Stimulated activated CD8-positive, alpha-beta memory T cell treated with anti-CD3 and anti-CD28 coated beads, Interleukin-4, amount 100 ng/mL, for 24 hours (primary cell): ENCODE data around the gene FBXO36.
"Not testable (repeated sequence)": the region's sequence is repeated elsewhere in the genome, so short reads cannot be mapped to it uniquely, and the experiment has no call there.

ENCODE experiments used
- DNase-seq: peaks from one replicate; pipeline ENCODE4 v3.0.0-alpha.2; 2020; ENCODE audit warnings: low read depth

The FBXO36 gene

DNA sequence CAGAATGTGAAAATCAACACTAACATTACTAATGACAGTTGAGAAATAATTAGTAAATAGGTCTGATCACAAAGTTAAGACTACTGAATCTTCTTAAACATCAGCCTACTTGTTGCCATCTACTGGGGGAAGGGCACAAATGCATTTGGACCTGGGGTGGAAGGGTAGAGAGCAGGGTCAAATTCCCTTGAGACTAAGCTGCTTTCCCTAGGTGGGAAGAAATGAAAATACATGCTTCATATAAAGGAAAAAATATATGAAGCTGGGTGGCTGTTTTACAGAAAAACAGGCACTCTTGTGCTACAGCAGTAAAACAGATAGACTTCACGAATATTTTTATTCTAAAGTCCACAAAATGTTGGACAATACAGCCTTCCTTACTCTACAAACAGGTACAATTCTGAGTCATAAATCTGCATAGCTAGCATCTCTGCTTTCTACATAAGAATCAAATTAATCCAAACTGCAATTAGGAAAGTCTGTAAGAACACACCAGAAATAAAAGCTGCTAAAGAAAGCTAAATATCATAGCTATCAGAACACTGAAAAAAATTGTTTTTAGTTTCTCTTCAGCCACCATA lies 11.4 kb upstream of the FBXO36 start:
- no peak for DNase-seq

GRCh38 chr2:229914171-229914570 lies 8.1 kb upstream of the FBXO36 start:
- DNase-seq = no peak

GRCh38 chr2:229917793-229918192 lies 4.5 kb upstream of the FBXO36 start:
- DNase-seq = no peak

DNA sequence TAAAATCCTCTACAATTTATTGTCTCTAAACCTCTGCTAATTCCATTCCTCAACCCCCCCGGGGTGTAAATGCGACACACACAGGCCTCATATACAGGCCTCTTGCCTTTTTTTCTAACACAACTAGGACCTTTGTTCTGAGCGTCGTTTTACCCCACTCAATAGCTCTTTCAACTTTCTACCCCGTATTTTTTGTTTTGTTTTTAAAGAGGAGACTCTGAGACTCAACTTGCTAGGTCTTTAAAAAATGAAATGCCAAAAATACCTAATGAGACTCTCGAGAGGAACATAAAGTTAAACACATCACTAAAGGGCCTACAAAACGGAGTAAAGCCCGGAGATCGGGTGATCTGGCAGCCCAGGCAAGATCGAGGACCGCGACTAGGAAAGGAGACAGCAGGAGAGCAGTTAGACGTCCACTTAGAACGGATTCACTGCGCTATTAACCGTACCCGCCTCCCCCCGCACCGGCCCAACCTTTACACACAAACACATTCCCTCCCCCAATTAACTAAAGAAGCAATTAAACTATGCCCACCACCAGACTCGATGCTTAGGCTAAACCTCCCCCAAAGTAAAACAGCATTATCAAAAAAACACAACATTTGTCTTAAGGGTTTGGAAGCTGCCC lies 2.2 kb upstream of the FBXO36 start:
- DNase-seq = no peak

DNA sequence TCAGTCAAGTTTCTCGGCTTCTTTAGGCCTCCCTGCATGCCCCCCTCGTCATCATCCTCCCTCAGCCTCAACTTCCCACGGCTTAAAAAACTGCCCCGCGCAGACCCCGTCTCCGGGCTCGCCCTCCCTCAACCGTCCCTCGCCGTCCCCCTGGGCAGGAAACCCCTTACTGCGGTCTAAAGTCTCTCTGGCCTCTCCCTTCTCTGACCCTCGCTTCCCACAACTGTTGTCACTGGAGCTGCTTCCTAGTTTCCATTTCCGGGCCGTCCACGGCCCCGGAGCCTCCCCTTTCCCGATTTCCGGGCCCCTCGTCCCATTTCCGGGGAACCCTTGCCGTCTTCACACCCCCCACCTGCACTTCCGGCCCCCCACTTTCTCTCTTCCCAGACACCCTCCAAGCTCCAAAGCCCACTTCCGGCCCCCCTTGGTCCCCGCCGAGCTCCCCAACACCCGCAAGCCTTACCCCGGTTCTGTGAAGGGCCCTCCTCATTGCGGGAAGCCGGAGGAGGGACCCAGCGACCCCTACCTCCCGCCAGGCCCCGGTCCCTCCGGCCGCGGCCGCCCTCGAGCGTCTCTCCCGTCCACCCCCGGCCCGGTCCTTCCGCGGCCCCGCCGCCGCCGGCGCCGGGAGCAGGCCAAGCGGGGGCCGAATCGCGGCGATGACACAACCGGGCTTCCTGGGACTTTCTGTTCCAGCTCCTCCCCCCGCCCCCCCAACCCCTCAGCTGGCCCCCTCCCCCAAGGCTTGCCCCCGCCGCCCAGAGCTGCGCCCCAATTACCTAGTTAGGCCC lies 1.0 kb upstream of the FBXO36 start:
- DNase-seq = peak; percentile 60

DNA sequence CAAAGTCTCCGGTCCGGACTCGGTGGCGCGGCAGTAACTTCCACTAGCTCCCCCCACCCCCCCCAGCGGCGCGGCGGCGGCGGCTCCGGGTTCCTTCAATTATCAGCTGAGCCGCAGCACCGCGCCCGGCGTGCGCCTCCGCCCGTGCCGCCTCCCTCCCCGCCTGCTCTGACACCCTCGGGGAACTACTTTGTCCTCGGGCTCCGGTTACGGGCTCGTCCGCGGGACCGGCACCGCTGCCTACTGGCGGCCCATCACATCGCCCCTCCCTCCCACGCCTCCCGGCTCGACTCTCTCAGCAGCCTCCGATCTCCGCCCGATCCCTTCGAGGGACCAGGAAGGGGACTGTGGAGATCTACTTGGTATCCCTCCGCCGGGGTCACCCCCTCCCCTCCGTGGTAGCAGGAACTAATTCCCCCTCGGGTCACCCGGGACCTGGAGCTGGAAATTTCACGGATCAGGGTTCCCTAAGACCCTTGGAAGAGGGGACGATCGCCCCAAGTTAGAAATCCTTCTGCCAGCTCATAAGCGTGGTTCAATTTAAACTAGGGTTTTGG lies 333 bp upstream of the FBXO36 start, which contains the start of gene TRIP12:
Gene TRIP12 (minus strand): TSS at position 118 of the 557 bp plus-strand sequence. CDS start 41,930 bp downstream, outside the sequence.
- peak; percentile 77 for DNase-seq

DNA sequence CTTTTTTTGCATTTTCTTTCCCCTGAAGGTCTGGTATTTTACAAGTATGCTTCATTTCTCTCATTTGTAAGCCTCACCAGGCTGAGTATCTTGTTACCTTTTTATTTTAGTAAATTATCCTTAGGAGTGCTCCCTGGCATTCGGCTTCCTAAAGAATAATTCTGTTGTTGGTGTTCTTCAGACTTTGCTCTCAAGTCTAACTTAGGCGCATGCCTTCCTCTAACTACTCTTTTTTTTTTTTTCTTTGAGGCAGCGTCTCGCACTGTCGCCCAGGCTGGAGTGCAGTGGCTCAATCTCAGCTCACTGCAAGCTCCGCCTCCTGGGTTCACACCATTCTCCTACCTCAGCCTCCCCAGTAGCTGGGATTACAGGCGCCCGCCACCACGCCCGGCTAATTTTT lies 2.2 kb downstream of the FBXO36 start:
- DNase-seq = not testable (repeated sequence)

DNA sequence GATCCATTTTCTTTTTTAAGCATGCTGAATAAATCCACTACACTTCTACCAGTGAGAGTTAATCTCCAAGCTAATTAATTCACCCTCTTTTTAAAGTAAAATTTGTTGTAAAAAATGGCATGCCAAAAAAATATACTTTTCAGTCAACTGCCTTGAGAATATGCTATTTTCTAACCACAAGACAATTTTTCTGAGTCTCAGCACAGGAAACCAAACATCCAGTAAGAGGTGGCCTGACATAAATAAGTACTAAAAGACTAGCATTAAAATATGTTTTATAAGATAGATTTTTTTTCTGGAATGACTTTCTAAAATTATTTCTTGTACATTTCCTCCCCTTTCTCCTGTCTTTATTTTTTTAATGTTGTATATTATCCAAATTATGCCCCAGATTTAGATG lies 2.9 kb downstream of the FBXO36 start:
- no peak for DNase-seq

DNA sequence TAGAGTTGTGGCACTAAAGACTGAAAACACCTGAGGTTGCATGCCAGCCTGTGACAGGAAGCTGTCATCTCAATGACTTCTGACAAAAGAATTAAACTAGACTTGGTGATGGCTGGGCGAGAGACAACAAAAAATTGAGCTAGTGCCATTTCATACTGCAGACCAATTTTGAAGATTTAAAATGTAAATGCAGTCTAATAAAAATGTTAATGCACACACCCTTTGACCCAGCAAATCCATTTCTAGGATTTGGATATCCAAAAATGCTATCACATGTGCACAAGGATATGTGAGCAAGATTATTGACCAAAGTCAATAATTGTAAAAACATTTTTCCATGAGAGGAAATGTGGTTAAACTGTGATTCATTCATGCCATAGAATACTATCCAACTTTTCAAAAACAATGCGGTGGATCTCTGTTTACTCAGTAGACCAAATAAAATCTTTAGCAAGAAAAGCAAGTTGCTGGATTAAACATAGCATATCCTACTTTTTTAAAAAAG lies 5.6 kb downstream of the FBXO36 start:
- no peak for DNase-seq

DNA sequence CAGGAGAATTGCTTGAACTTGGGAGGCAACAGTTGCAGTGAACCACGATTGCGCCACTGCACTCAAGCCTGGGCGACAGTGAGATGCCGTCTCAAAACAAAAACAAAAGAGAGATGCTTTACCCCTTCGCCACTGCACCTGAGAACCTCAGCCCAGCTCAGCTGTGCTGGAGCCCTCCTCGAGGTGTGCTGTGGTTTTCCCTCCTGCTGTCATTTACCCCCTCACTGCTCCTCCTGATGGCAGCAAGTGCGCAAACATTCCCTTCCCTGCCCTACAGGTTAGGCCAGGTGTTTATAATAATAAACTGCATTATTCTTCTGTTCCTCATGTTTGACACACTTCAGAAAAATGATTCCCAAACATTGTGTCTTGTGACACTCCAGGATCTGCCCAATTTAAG lies 8.4 kb downstream of the FBXO36 start:
- DNase-seq = no peak

DNA sequence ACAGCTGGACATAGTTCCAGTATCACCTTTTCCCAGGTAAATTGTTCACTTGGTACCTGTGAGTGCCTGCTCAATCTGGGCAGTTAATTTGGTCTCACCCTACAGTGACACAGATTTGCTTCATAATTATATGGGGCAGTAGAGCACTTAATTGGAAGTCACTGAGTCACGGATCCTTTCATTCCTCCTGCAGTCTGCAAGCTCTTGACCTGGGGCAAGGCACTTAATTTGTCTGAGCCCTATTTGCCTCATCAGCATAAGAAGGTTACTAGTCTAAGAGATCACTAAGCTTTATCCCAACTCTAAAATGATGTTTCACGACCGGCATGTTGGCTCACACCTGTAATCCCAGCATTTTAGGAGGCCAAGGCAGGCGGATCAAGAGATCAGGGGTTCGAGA lies 8.9 kb downstream of the FBXO36 start:
- DNase-seq = no peak

- no peak for DNase-seq
These were observed 15.2 kb downstream of the FBXO36 start for GRCh38 chr2:229937537-229937936.

DNA sequence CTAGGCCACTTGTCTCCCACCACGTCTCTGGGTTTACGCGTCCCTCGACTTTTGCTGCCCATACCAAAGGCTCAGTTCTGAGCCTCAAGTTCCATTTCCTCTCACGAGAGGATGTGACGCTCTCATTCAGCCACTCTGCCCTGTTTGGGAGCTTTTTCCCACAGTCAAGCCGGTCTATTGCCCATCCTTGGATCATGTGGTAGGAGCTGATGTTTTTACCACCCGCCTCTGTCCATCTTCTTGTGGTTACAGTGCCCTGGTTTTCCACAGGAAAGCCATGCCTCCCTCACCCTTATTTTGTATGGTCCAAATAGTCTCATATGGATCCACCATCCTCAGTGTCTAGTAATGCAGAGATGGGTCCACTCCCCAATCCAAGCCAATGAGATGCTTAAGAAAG lies 20.4 kb downstream of the FBXO36 start:
- DNase-seq = no peak

GRCh38 chr2:229943171-229943570 lies 20.9 kb downstream of the FBXO36 start:
- no peak for DNase-seq

DNA sequence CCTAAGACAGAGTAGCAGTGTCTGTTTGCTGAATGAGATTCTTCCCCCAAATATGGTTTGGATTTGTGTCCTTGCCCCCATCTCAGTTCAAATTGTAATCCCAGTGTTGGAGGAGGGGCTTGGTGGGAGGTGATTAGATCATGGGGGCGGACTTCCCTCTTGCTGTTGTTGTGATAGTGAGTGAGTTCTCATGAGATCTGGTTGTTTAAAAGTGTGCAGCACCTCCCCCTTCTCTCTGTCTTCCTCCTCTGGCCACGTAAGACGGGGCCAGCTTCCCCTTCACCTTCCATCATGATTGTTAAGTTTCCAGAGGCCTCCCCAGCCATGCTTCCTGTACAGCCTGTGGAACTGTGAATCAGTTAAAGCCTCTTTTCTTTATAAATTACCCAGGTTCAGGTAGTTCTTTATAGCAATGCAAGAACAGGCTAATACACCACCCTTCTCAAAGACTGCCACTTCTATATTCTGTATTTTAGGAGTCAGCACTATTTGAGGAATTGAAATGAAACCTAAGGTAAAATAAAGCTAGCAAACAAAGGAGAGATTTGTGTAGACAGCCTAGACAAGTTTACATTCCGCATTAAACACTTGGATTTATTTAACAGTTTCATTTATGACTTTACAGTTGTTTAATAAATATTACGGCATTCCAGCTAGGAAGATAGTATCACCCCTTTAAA lies 21.6 kb downstream of the FBXO36 start:
- DNase-seq = no peak

DNA sequence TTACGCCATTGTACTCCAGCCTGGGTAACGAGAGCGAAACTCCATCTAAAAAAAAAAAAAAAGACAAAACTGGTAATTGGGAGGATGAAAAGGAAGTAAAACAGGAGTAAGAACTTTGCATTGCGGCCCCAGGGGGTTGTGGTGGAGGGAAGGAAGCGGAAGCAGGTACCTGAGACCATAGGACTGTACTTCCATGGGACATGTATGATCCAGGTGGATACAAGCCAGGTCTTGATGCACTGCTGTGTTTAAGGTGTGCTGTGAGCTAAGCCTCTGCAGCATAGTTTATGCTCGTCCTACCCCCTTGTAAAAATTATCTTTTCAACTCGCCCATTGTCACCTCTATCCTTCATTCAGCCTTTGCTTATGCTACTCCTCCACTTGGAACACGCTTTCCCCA lies 23.7 kb downstream of the FBXO36 start:
- DNase-seq = no peak

GRCh38 chr2:229947544-229947943 lies 25.2 kb downstream of the FBXO36 start:
- no peak for DNase-seq

DNA sequence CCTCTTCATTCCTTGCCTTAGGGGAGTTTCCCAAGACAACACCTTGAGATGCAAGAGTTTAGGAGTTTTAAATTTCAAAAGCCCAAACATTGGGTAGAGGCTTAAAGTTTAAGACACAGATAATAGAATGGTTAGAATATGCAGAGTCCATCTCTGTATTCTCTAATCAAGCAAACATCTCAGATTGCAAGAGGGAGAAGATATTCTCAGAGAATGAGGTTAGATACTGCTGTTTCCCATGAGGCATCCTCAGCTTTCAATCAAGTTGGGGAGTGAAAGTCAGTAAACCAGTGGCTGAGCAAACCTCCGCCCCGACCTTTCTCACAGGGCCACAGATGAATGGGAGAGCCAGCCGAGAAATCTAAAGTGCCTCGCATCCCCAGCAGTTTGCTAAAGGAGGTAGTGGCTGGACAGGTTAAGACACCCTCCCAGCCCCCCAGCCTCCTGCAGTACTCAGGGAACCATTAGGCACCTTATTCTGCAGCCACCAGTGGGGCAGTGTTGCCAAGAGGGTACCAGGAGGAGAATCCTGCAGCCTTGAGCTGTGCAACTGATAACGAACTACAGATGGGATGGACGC lies 30.0 kb downstream of the FBXO36 start:
- DNase-seq = no peak

- DNase-seq = no peak
These were observed 33.4 kb downstream of the FBXO36 start for GRCh38 chr2:229955663-229956062.

DNA sequence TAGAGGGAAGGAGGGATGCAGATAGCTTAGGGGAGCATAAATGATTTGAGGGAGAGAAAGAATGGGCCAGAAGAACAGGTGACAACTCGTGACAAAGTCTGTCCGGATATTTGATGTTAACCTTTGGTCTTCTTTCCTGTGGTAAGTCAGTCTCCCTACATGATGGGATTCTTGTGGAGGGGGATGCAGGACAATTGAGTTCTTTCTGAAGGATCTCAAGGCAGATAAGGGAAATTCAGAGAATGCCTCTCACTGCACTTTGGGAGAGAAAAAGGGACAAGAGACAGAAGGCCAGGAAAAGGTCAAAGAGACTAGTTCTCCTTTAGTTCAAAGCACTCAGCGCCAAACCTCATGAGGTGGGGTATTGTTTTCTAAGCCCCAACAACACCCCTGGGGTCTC lies 34.2 kb downstream of the FBXO36 start:
- DNase-seq = no peak

DNA sequence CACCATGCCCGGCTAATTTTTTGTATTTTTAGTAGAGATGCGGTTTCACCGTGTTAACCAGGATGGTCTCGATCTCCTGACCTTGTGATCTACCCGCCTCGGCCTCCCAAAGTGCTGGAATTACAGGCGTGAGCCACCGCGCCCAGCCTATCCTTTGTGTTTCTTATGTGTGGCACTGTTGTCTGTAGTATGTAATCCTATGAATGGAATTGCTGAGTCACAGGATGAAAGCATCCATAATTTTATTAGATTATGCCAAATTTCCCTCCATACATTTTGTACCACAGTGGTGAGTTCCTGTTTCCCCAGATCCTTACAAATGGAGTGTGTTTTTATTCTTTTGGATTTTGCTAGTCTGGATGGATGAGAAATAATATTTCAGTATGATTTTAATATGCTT lies 41.3 kb downstream of the FBXO36 start:
- not testable (repeated sequence) for DNase-seq

DNA sequence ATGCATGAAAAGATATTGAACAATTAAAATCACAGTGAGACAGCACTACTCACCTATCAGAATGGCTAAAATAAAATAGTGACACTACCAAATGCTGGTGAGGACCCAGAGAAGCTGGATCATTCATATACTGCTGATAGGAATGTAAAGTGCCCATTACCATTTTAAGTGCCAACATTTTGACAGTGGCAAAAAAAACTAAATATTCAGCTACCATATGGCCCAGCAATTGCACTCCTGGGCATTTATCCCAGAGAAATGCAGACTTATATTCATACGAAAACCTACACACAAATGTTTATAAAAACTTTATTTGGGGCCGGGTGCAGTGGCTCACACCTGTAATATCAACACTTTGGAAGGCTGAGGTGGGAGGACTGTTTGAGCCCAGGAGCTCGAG lies 47.6 kb downstream of the FBXO36 start:
- no peak for DNase-seq
